Suppressor macrophage treated with lipopolysaccharide for 1 hour (primary cell): ENCODE results near the gene EXOSC2.

ENCODE experiments used
- DNase-seq, 3 donors: peaks; one replicate each; pipeline ENCODE4 v3.0.0-alpha.2; 2020 to 2022

EXOSC2 gene

GRCh38 chr9:130693426-130694191 lies at the start of gene EXOSC2:
Gene EXOSC2, plus strand, starts transcription at chr9:130693780. Its CDS starts 12 bp downstream, at chr9:130693792.
- peak; percentile 98 to 99 (median 98) for DNase-seq

GRCh38 chr9:130651221-130651620 lies 42.4 kb upstream of the EXOSC2 start:
- no peak for DNase-seq

DNA sequence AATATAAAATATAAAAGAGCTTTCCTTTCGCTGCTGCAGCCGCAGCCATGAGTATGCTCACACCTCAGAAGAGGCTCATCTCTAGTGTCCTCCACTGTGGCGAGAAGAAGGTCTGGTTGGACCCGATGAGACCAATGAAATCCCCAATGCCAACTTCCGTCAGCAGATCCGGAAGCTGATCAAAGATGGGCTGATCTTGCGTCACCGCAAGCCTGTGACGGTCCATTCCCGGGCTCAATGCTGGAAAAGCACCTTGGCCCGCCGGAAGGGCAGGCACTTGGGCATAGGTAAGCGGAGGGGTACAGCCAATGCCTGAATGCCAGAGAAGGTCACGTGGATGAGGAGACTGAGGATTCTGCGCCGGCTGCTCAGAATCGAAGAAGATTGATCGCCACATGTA lies 41.8 kb upstream of the EXOSC2 start:
- DNase-seq: no peak

- no peak for DNase-seq
These were observed 38.7 kb upstream of the EXOSC2 start for GRCh38 chr9:130654879-130655278.

GRCh38 chr9:130658893-130659698 lies 34.5 kb upstream of the EXOSC2 start:
- no peak for DNase-seq

DNA sequence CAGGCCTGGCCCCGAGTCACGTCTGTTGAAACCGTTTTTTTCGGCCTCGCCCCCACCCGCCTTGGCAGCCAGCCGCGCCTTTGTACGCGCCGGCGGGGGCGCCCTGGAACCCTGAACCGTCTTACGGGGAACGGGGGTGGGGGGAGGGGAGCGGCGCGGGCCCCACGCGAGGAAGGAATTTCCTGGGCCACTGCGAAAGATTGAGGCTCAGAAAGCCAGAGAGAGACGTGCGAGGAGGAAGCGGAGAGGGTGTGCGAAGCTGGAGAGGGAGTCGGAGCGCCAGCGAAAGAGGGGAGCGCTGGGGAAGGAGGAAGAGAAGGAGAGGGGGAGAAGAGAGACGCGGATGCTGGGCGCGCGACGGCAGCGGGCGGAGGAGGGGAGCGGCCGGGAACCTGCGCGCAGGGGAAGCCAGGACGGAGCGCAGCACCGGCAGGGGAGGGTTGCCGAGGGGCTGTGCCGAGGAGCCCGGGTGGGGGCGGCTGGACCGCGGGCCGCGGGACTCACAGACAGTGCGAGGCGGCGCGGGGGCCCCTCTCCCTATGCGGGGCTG lies 33.8 kb upstream of the EXOSC2 start:
- peak in 1 of 3 donors; percentile 19 for DNase-seq

DNA sequence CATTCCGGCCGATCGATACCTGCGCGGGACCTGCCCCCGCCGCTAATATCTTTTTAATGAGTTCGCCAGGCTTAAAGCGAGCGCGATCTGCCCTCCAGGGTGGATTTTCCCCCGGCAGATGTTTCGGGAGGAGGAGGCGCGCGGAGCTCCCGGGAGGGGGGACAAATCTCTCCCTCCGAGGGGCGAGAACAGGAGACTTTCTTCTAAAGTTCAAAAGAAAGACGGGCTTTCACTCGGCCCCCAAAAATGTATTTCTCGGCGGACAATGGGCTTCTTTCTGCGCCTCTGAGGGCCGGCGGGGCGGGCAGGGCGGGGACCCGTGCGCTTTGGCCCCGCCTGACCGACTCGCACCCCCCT lies 33.3 kb upstream of the EXOSC2 start:
- DNase-seq: no peak

GRCh38 chr9:130660683-130661450 lies 32.7 kb upstream of the EXOSC2 start:
- DNase-seq: peak in 1 of 3 donors; percentile 50

GRCh38 chr9:130661451-130662098 lies 32.0 kb upstream of the EXOSC2 start:
- DNase-seq: no peak

GRCh38 chr9:130662099-130662969 lies 31.2 kb upstream of the EXOSC2 start:
- no peak for DNase-seq

GRCh38 chr9:130662970-130663257 lies 30.7 kb upstream of the EXOSC2 start:
- no peak for DNase-seq

- DNase-seq: peak in 1 of 3 donors; percentile 25
These were observed 30.2 kb upstream of the EXOSC2 start for GRCh38 chr9:130663258-130663976.

DNA sequence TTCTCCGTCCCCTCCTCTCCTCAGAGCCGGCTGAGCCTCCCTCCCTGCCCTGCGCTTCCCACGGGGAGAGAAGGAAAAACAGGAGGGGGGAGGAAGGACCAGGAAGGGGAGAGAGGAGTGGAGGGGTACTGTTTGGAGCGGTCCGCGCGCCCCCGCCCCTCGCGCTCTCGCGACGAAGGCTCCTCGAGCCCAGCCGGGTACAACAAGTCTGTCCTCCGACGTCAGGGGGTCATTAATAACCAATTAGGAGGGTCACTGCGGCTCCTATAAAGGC lies 29.7 kb upstream of the EXOSC2 start:
- DNase-seq: no peak

DNA sequence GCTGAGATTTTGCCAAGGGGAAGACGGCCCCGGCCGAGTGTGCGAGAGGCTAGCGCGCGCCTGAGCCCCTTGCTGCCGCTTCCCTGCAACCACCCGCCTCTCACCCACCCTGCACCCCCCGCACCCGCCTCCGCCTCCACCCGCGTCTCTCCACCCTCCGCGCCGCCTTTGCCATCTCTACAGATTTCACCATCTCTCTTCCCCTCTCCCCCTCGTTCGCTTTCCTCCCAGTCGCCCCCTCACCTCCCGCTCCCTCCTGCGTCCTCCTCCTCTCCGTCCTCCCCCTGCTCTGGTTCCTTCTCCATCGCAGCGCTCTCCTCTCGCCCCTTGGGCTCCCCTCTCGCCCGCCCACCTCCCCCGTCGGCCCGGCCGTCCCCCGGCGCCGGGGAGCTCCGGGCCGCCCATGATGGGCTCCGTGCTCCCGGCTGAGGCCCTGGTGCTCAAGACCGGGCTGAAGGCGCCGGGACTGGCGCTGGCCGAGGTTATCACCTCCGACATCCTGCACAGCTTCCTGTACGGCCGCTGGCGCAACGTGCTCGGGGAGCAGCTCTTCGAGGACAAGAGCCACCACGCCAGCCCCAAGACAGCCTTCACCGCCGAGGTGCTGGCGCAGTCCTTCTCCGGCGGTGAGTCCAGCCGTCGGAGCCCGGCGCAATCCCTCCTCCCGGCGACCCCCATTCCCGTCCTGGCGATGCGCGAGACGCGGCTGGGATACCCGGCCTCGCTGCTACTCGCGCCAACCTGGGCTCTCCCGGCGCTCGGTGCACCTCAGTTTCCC lies 29.1 kb upstream of the EXOSC2 start, which contains the start of gene PRDM12:
Gene PRDM12 (plus strand): TSS at position 344 of the 778 bp plus-strand sequence. CDS start 60 bp downstream, at position 404.
- DNase-seq: peak in 1 of 3 donors; percentile 31

- DNase-seq: no peak
These were observed 28.6 kb upstream of the EXOSC2 start for GRCh38 chr9:130665029-130665430.

DNA sequence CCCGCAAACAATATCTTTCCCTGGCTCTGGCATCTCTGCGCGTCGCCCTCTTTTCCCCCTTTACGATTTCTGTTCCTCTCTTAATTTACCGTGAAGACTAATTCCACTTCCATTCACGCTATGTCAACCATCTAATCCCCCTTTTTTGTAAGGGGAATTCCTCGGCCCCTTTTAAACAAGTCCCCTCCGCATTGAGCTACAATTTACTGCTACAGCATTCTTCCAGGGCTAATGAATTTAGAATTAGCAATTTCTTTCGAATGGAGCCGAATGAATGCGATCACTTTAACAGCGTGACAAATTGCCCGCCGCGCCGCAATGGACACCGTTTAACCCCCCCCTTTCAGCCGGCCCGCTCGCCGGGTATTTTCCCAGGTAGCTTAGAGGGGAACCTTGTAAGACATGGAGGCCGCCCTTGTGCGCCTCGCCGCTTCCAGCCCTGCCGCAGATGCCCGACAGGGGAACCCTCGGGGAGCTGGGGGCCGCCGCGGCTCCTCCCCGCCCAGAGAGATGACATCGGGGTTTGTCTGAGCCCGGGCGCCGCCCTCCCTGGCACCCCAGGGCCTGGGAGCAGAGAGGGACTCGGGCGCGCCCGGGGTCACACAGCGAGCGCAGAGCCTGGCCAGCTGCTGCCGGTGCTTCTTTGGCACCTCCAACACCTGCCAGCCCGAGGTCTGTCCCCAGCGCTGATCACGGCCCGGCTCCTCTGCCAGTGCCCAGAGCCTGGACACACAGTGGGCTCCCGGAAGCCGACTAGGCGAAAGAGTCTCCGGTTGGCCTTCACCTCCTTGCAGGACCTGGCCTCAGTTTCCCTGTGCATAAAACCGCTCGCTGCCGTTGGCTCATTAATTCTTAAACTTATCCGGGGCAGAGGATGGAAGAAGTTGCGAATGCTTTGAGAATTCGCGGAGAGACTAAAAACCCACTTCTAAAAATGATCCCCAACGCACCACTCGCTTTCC lies 27.9 kb upstream of the EXOSC2 start:
- peak in 1 of 3 donors; percentile 41 for DNase-seq

GRCh38 chr9:130666393-130667119 lies 27.0 kb upstream of the EXOSC2 start:
- no peak for DNase-seq

GRCh38 chr9:130667120-130667435 lies 26.5 kb upstream of the EXOSC2 start:
- peak; percentile 59 to 70 (median 67) for DNase-seq
